ENCODE data around the gene MPND. TPM values are rescaled to one million over a fixed set of nuclear protein-coding genes. Genes with fewer than 3 reads are reported as not detected.
"Not testable (repeated sequence)": the region's sequence is repeated elsewhere in the genome, so short reads cannot be mapped to it uniquely, and the experiment has no call there.

The MPND gene
- total RNA-seq, 2 donors from 2014 or later, result 51.5 to 55.9 TPM

GRCh38 chr19:4327877-4328242 lies 15.5 kb upstream of the MPND start:
- H3K4me1 Mint-ChIP-seq, result peaks cover 5% of the 10 kb centered on the region
- peaks cover 12% of the 10 kb centered on the region for H3K36me3 Mint-ChIP-seq (ENCODE audit: low read depth)
- DNase-seq, result no peak
- Histone ChIP-seq H3K9me3 (ENCODE audit: control insufficient read depth, low read length) (no peaks in the 10 kb centered on the region), H3K4me3 (ENCODE audit: low read length) (peak overlapping the region; percentile 60), H3K27ac (ENCODE audit: low read depth, low read length) (no peak overlapping the region), H3K4me1 (ENCODE audit: control insufficient read depth, insufficient read depth, low read length) (no peaks in the 10 kb centered on the region), H3K36me3 (ENCODE audit: control insufficient read depth, insufficient read depth, low read length) (no peaks in the 10 kb centered on the region), H3K27me3 (ENCODE audit: control insufficient read depth, insufficient read depth, low read length, poor library complexity, severe bottlenecking) (peaks cover 17% of the 10 kb centered on the region), H3K9ac (ENCODE audit: extremely low read depth, low read length, poor library complexity, severe bottlenecking) (no peak overlapping the region)
- peak overlapping the region; percentile 67 for H3K4me3 Mint-ChIP-seq
- TF ChIP-seq CTCF (conservative IDR thresholded peaks at IDR 0.05), result no peak
- 21 to 22% methylated on average over 8 to 13 of the region's 13 CpGs for WGBS, 2 experiments (ENCODE audit: insufficient coverage in 1 of 2, insufficient read length in 1 of 2)
- H3K27ac Mint-ChIP-seq, result peak overlapping the region; percentile 86
- H3K27me3 Mint-ChIP-seq (ENCODE audit: insufficient read depth), result peaks cover 7% of the 10 kb centered on the region
- H3K9me3 Mint-ChIP-seq, result peaks cover 2% of the 10 kb centered on the region

- peak overlapping the region; percentile 13 for H3K9ac ChIP-seq (ENCODE audit: extremely low read depth, low read length, poor library complexity, severe bottlenecking)
- peak overlapping the region; percentile 76 for H3K27ac Mint-ChIP-seq
- H3K4me3 Mint-ChIP-seq, result peak overlapping the region; percentile 67
- DNase-seq, result peak; percentile 98
- peaks cover 17% of the 10 kb centered on the region for H3K27me3 ChIP-seq (ENCODE audit: control insufficient read depth, insufficient read depth, low read length, poor library complexity, severe bottlenecking)
- no peaks in the 10 kb centered on the region for H3K4me1 ChIP-seq (ENCODE audit: control insufficient read depth, insufficient read depth, low read length)
- TF ChIP-seq CTCF (conservative IDR thresholded peaks at IDR 0.05), result no peak
- WGBS, 2 experiments (ENCODE audit: insufficient coverage in 1 of 2, insufficient read length in 1 of 2), result 3 to 5% methylated on average over 13 to 47 of the region's 49 CpGs
- peak overlapping the region; percentile 75 for H3K4me3 ChIP-seq (ENCODE audit: low read length)
- peaks cover 5% of the 10 kb centered on the region for H3K4me1 Mint-ChIP-seq
- H3K36me3 Mint-ChIP-seq (ENCODE audit: low read depth), result peaks cover 12% of the 10 kb centered on the region
- H3K27me3 Mint-ChIP-seq (ENCODE audit: insufficient read depth), result peaks cover 7% of the 10 kb centered on the region
- H3K27ac ChIP-seq (ENCODE audit: low read depth, low read length), result no peak overlapping the region
- no peaks in the 10 kb centered on the region for H3K9me3 ChIP-seq (ENCODE audit: control insufficient read depth, low read length)
- H3K36me3 ChIP-seq (ENCODE audit: control insufficient read depth, insufficient read depth, low read length), result no peaks in the 10 kb centered on the region
- peaks cover 2% of the 10 kb centered on the region for H3K9me3 Mint-ChIP-seq
These were observed 14.9 kb upstream of the MPND start for GRCh38 chr19:4328243-4328990.

DNA sequence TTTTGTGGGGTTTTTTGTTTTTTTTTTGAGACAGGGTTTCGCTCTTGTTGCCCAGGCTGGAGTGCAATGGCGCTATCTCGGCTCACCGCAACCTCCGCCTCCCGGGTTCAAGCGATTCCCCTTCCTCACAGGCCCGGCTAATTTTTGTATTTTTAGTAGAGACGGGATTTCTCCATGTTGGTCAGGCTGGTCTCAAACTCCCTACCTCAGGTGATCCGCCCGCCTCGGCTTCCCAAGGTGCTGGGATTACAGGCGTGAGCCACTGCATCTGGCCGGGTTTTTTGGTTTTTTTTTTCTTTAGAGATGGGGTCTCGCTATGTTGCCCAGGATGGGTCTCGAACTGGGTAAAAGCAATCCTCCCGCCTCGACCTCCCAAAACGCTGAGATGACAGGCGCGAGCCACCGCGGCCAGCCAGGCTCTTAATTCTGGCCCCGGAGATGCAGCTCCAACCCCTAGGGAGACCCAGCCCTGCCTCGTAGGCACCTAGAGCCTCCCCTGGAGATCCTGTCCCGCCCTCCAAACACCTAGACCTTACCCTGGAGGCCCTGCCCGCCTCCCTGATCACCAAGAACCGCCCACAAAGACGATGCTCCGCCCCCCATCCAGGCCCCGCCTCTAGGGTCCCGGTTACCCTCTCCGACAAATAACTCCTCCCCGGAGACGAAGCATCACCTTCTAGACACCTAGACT lies 14.2 kb upstream of the MPND start:
- H3K27ac Mint-ChIP-seq, result peak overlapping the region; percentile 76
- not testable (repeated sequence) for H3K36me3 ChIP-seq (ENCODE audit: control insufficient read depth, insufficient read depth, low read length); H3K27ac ChIP-seq (ENCODE audit: low read depth, low read length); H3K4me1 ChIP-seq (ENCODE audit: control insufficient read depth, insufficient read depth, low read length); H3K36me3 Mint-ChIP-seq (ENCODE audit: low read depth); H3K9me3 Mint-ChIP-seq; H3K27me3 Mint-ChIP-seq (ENCODE audit: insufficient read depth); H3K4me1 Mint-ChIP-seq; H3K9me3 ChIP-seq (ENCODE audit: control insufficient read depth, low read length)
- H3K4me3 Mint-ChIP-seq, result peak overlapping the region; percentile 67
- Histone ChIP-seq H3K27me3 (ENCODE audit: control insufficient read depth, insufficient read depth, low read length, poor library complexity, severe bottlenecking) (peaks cover 17% of the 10 kb centered on the region), H3K9ac (ENCODE audit: extremely low read depth, low read length, poor library complexity, severe bottlenecking) (peak overlapping the region; percentile 13), H3K4me3 (ENCODE audit: low read length) (peak overlapping the region; percentile 75)
- peak; percentile 89 for DNase-seq
- 84 to 88% methylated on average over 34 to 35 of the region's 35 CpGs for WGBS, 2 experiments (ENCODE audit: insufficient coverage in 1 of 2, insufficient read length in 1 of 2)
